ENCODE measurements around the gene MCIDAS.
A peak's percentile ranks its signal among the peaks of the same experiment; 100 is the strongest.

The MCIDAS gene

DNA sequence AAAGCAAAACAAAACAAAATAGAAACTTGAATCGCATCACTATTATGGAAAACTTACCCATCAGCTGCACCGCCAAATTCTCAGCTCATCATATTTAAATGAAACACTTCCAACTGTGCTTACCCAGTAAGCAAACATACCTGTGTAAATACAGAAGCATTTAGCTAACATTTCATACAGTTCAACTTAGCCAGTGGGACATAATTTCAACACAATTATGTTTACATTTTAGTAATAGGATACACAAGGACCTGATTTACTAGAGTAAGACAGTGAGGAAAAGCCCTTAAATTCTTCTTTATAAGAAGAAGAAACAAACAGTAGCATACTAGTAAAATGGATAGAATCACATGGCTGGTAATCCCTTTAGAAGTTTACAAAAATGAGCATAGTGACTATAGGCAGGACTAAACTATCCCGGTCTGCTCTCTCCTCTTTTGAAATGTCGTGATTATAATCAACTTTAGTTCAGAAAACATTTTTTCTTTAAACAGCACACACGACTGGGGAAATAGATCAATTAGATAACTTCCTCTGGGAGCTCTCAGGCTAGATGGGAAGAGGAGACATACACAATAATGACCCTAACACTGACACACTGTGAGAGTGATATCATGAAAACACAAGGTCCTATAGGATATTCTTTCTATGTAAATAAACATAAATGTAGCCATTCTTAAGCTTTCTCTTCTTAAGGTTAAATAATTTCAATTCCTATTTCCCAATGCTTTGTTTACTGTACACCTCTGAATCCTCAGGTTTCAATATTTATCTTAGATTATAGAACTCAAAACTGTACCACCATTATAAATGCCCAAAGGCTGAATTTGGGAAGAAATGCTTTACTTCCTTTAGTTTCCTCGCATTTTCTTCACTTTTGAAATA is 38.2 kb downstream of the MCIDAS start:
- Histone ChIP-seq H3K36me3 (no peaks in the 10 kb centered on the region), H3K27ac (no peak overlapping the region), H3K4me3 (ENCODE audit: low read depth, low read length) (no peak overlapping the region), H3K9me3 (ENCODE audit: severe bottlenecking) (no peaks in the 10 kb centered on the region), H3K27me3 (ENCODE audit: insufficient read depth, low read depth, severe bottlenecking) (no peaks in the 10 kb centered on the region)
- TF ChIP-seq, protein P1, sequence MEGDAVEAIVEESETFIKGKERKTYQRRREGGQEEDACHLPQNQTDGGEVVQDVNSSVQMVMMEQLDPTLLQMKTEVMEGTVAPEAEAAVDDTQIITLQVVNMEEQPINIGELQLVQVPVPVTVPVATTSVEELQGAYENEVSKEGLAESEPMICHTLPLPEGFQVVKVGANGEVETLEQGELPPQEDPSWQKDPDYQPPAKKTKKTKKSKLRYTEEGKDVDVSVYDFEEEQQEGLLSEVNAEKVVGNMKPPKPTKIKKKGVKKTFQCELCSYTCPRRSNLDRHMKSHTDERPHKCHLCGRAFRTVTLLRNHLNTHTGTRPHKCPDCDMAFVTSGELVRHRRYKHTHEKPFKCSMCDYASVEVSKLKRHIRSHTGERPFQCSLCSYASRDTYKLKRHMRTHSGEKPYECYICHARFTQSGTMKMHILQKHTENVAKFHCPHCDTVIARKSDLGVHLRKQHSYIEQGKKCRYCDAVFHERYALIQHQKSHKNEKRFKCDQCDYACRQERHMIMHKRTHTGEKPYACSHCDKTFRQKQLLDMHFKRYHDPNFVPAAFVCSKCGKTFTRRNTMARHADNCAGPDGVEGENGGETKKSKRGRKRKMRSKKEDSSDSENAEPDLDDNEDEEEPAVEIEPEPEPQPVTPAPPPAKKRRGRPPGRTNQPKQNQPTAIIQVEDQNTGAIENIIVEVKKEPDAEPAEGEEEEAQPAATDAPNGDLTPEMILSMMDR (IDR thresholded peaks at IDR 0.05; ENCODE audit: low read depth, low read length): no peak
- DNase-seq: no peak

DNA sequence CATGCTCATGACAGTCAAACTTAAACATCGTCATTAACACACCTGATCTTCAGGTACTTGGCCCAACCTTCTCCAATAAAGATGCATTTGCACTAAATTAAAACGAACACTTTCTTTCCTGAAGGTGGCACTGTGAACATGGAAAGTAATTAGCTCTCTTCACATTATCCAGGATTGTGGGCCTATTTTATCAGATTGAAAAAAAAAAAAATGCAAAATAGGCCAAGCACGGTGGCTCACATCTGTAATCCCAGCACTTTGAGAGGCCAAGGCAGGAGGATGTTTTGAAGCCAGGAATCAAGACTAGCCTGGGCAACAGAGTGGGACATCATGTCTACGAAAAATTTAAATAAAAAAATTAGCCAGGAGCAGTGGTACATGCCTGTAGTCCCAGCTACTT is 39.7 kb downstream of the MCIDAS start:
- H3K36me3 ChIP-seq: no peaks in the 10 kb centered on the region
- H3K9me3 ChIP-seq (ENCODE audit: severe bottlenecking): no peaks in the 10 kb centered on the region
- DNase-seq: no peak
- TF ChIP-seq, protein P1 (IDR thresholded peaks at IDR 0.05; ENCODE audit: low read depth, low read length): peak; percentile 40; the same call in 1 of the 2 replicates
- no peak overlapping the region for H3K27ac ChIP-seq
- no peak overlapping the region for H3K4me3 ChIP-seq (ENCODE audit: low read depth, low read length)
- H3K27me3 ChIP-seq (ENCODE audit: insufficient read depth, low read depth, severe bottlenecking): no peaks in the 10 kb centered on the region

DNA sequence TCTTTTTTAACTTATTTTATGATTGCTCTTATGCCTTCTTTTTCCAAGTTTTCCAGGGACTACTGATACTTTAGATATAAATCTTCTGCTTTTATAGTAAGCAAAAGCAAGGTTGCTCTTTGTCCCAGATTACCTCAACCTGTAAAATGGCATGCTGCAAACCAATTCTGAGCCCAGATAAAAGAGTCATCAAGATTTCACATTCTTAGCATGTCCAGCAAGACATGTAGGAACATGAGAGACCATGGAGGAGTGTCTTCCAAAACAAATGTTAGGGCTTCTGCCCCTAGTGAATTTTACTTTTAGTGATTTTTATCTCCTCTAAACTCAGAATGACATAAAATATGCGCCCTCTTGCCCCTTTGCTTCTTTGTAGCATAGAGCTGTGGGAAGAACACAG is 47.1 kb downstream of the MCIDAS start:
- no peaks in the 10 kb centered on the region for H3K36me3 ChIP-seq
- H3K9me3 ChIP-seq (ENCODE audit: severe bottlenecking): no peaks in the 10 kb centered on the region
- no peak overlapping the region for H3K27ac ChIP-seq
- H3K27me3 ChIP-seq (ENCODE audit: insufficient read depth, low read depth, severe bottlenecking): no peaks in the 10 kb centered on the region
- TF ChIP-seq, protein P1 (IDR thresholded peaks at IDR 0.05; ENCODE audit: low read depth, low read length): no peak
- H3K4me3 ChIP-seq (ENCODE audit: low read depth, low read length): no peak overlapping the region
- no peak for DNase-seq

DNA sequence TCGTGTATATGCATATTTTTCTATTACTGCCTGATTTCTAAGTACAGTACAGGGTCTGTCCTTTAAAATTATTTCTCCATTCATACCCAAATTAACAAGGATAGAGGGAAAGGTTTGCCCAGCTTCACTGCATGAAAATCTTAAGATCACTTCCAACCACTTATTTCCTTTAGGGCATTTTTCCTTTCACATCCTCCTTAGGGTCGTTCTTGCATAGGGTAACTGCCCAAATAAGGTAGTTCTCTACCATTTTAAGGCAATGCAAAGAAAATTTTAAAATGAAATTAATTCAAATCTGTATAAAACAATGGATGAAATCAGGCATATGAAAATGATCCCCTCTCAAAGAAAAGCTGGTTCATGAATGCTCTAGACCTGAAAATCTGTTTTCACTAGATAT is 50.0 kb downstream of the MCIDAS start:
- DNase-seq: no peak
- no peaks in the 10 kb centered on the region for H3K9me3 ChIP-seq (ENCODE audit: severe bottlenecking)
- TF ChIP-seq, protein P1 (IDR thresholded peaks at IDR 0.05; ENCODE audit: low read depth, low read length): no peak
- H3K27ac ChIP-seq: no peak overlapping the region
- no peak overlapping the region for H3K4me3 ChIP-seq (ENCODE audit: low read depth, low read length)
- no peaks in the 10 kb centered on the region for H3K27me3 ChIP-seq (ENCODE audit: insufficient read depth, low read depth, severe bottlenecking)
- no peaks in the 10 kb centered on the region for H3K36me3 ChIP-seq

DNA sequence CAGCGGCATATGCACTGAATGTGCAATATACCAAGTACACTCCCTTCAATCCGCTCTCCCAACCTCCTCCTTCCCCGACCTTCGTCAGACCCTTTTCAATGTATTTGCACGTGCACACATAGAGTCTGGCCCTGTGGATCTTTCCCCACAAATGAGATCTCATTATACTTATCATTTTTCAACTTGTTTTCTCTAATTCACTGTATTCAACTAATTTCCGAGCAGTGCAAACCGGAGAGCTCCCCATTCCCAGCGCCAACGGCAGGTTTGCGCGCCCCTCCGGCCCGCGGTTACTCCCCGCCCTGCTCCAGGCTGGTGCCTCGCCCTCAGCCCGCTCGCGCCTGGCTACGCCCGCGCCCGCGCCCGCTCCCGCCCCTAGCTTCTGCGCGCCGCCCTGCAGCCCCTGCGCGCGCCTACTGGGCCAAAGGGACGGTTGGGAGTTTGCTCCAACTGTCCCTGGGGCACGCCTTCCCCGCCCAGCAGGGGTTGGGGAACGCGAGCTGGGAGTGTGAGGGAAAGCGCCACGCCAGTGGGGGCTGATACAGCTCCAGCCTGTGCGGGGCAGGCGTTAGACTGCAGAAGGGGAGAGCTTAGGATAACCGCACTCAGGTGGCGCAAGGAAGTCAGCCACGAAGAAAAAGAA is 50.8 kb downstream of the MCIDAS start:
- H3K9me3 ChIP-seq (ENCODE audit: severe bottlenecking): no peaks in the 10 kb centered on the region
- DNase-seq: peak; percentile 90
- H3K27ac ChIP-seq: no peak overlapping the region
- no peaks in the 10 kb centered on the region for H3K36me3 ChIP-seq
- H3K4me3 ChIP-seq (ENCODE audit: low read depth, low read length): peak overlapping the region; percentile 37
- TF ChIP-seq, protein P1 (IDR thresholded peaks at IDR 0.05; ENCODE audit: low read depth, low read length): no peak
- no peaks in the 10 kb centered on the region for H3K27me3 ChIP-seq (ENCODE audit: insufficient read depth, low read depth, severe bottlenecking)

Measured in WERI-Rb-1 (cell line).